Tibial artery (tissue), 4 donors: Measurements from ENCODE around the gene LTBP3.

Source experiments
- DNase-seq, 2 donors: peaks; one replicate each; pipeline ENCODE4 v3.0.0-alpha.2; 2019
- H3K27ac ChIP-seq, 2 donors: fragments of 200-600 bp; sonication (generic) in 1 of 2; 1 replicate in 1 of 2; 2 replicates in 1 of 2; pipeline ENCODE4 v1.5.1; 2018 to 2019; ENCODE audit warnings: mild to moderate bottlenecking in 1 of 2
- H3K27me3 ChIP-seq, 2 donors: fragments of 200-600 bp; sonication (generic) in 1 of 2; one replicate each; pipeline versions ENCODE4 v1.5.1 to v1.6.0; 2016 to 2019
- H3K36me3 ChIP-seq, 3 donors: fragments of 200-600 bp; sonication (generic) in 2 of 3; one replicate each; pipeline ENCODE4 v1.5.1; 2016 to 2019; ENCODE audit warnings: mild to moderate bottlenecking in 2 of 3
- H3K4me1 ChIP-seq, 4 donors: fragments of 200-600 bp; sonication (generic) in 2 of 4; 1 replicate in 3 of 4; 2 replicates in 1 of 4; pipeline ENCODE4 v1.5.1; 2016 to 2019
- H3K4me3 ChIP-seq, 2 donors: fragments of 200-600 bp; sonication (generic) in 1 of 2; 1 replicate in 1 of 2; 2 replicates in 1 of 2; pipeline ENCODE4 v1.5.1; 2018 to 2019; ENCODE audit warnings: mild to moderate bottlenecking in 2 of 2
- H3K9me3 ChIP-seq, 3 donors: fragments of 200-600 bp; sonication (generic) in 1 of 3; one replicate each; pipeline ENCODE4 v1.5.1; 2016 to 2019
- CTCF ChIP-seq, 2 experiments: fragments of 200-600 bp in 1 of 2; fragments of 450-650 bp in 1 of 2; IDR thresholded peaks; one replicate each; pipeline ENCODE4 v1.5.1; 2017 to 2019; ENCODE audit warnings: antibody characterized with exemption in 2 of 2, mild to moderate bottlenecking in 1 of 2, moderate library complexity in 1 of 2
- intact Hi-C: fragments of 100-400 bp; cut with DNase I; formaldehyde crosslinking; loops from one replicate; pipeline ENCODE4 v1.15.0; 2023; ENCODE audit warnings: low total_unique reads

LTBP3 gene

GRCh38 chr11:65537620-65538231 is 20.4 kb downstream of the LTBP3 start:
- intact Hi-C loops = no loop called here
- TF ChIP-seq CTCF (IDR thresholded peaks at IDR 0.05) = no peak
- DNase-seq = no peak
- Histone ChIP-seq H3K36me3 (peaks cover 29 to 72% (median 50%) of the 10 kb centered on the region in 3 donors), H3K9me3 (no peaks in the 10 kb centered on the region), H3K4me1 (peaks cover 0 to 31% (median 23%) of the 10 kb centered on the region in 4 donors), H3K27ac (peak overlapping the region; percentile 13 to 22), H3K4me3 (no peak overlapping the region), H3K27me3 (no peaks in the 10 kb centered on the region)

GRCh38 chr11:65537296-65537597 is 20.9 kb downstream of the LTBP3 start:
- intact Hi-C loops = no loop called here
- no peak for DNase-seq
- Histone ChIP-seq H3K27ac (peak overlapping the region in 1 of 2 donors; percentile 22), H3K4me3 (no peak overlapping the region), H3K9me3 (no peaks in the 10 kb centered on the region), H3K27me3 (no peaks in the 10 kb centered on the region), H3K36me3 (peaks cover 34 to 75% (median 55%) of the 10 kb centered on the region in 3 donors), H3K4me1 (peaks cover 0 to 31% (median 23%) of the 10 kb centered on the region in 4 donors)
- no peak for TF ChIP-seq CTCF (IDR thresholded peaks at IDR 0.05)

GRCh38 chr11:65536412-65537295 is 21.5 kb downstream of the LTBP3 start:
- Histone ChIP-seq H3K36me3 (peaks cover 40 to 80% (median 61%) of the 10 kb centered on the region in 3 donors), H3K4me1 (peaks cover 0 to 28% (median 21%) of the 10 kb centered on the region in 4 donors), H3K27me3 (no peaks in the 10 kb centered on the region), H3K9me3 (no peaks in the 10 kb centered on the region), H3K4me3 (no peak overlapping the region), H3K27ac (peak overlapping the region in 1 of 2 donors; percentile 22)
- no peak for DNase-seq
- TF ChIP-seq CTCF (IDR thresholded peaks at IDR 0.05) = no peak
- intact Hi-C loops = no loop called here

- TF ChIP-seq CTCF (IDR thresholded peaks at IDR 0.05) = no peak
- Histone ChIP-seq H3K4me1 (peaks cover 0 to 14% (median 10%) of the 10 kb centered on the region in 4 donors), H3K27ac (no peak overlapping the region), H3K27me3 (no peaks in the 10 kb centered on the region), H3K4me3 (no peak overlapping the region), H3K36me3 (peaks cover 52 to 96% (median 77%) of the 10 kb centered on the region in 3 donors), H3K9me3 (no peaks in the 10 kb centered on the region)
- no peak for DNase-seq
- intact Hi-C loops = no loop called here
Observed at GRCh38 chr11:65535102-65535501, 23.1 kb downstream of the LTBP3 start.

GRCh38 chr11:65532388-65533064 is 25.6 kb downstream of the LTBP3 start:
- H3K27ac ChIP-seq = no peak overlapping the region
- TF ChIP-seq CTCF (IDR thresholded peaks at IDR 0.05) = no peak
- no peaks in the 10 kb centered on the region for H3K27me3 ChIP-seq
- intact Hi-C loops = no loop called here
- no peak overlapping the region for H3K4me3 ChIP-seq
- no peak for DNase-seq
- no peaks in the 10 kb centered on the region for H3K9me3 ChIP-seq
- H3K4me1 ChIP-seq = no peaks in the 10 kb centered on the region
- H3K36me3 ChIP-seq = peaks cover 39 to 99% (median 70%) of the 10 kb centered on the region in 3 donors
